Brain microvascular endothelial cell (primary cell): ENCODE data around the gene LDLRAD3.
A peak's percentile ranks its signal among the peaks of the same experiment; 100 is the strongest.

Experiments used
- DNase-seq: peaks from one replicate; pipeline ENCODE4 v3.0.0-alpha.2; 2020
- H3K27ac ChIP-seq: fragments of 250-450 bp; sonication (Bioruptor Pico); 2 replicates; pipeline ENCODE4 v1.5.1; 2020; ENCODE audit warnings: mild to moderate bottlenecking, moderate library complexity
- H3K27me3 ChIP-seq: fragments of 250-450 bp; sonication (Bioruptor Pico); replicated peaks from 2 replicates; pipeline ENCODE4 v1.5.1; 2020; ENCODE audit warnings: mild to moderate bottlenecking
- H3K36me3 ChIP-seq: fragments of 250-450 bp; sonication (Bioruptor Pico); replicated peaks from 2 replicates; pipeline ENCODE4 v1.5.1; 2020; ENCODE audit warnings: mild to moderate bottlenecking
- H3K4me3 ChIP-seq: 2 replicates; pipeline ENCODE4 v1.5.1; 2011; ENCODE audit warnings: low read depth, mild to moderate bottlenecking, control low read depth, low read length, moderate library complexity
- CTCF ChIP-seq: IDR thresholded peaks from 2 replicates; pipeline ENCODE4 v1.5.1; 2011; ENCODE audit warnings: low read depth, mild to moderate bottlenecking, moderate library complexity, low read length, control low read depth, inconsistent platforms; ENCODE audit errors: missing control alignments
- in situ Hi-C: cut with HindIII; loops from 2 replicates; pipeline ENCODE4 v1.10.0; 2017; ENCODE audit warnings: low sequenced_read_pairs, low pct_ligation_motif_present

Gene LDLRAD3

DNA sequence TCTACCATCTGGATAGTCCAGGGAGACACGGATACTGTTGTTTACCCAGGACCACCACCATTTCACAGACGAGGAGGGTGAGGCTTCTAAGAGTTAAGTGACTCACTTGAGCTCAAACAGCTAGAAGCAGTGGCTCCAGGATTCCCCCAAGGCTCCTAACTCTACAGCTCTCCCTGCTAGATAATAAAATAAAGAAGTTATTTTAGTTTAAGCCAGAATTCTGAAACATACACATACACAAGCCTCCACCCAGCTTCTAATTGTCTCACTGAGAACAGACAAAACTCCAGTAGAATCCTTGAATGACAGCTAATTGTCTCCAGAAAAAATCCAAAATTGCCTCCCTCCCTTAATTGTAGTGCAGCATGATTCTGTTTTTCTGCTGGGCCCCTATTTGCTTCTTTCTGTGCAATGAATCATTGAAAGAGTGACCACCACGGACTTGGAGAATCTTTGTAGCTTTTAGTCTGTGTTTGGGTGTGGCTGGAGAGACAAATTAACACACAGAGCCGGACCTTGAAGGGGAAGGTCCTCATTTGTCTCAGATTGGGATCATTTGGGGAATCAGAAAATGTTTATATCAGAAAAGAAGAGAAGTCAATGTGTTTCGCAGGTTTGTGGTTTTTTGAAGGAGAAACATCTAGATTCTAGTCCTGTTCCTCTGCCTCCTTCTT is 280.5 kb downstream of the LDLRAD3 start:
- no peak overlapping the region for H3K27ac ChIP-seq
- H3K4me3 ChIP-seq = no peak overlapping the region
- no peaks in the 10 kb centered on the region for H3K36me3 ChIP-seq
- TF ChIP-seq CTCF = no peak
- in situ Hi-C loops = no loop called here
- DNase-seq = no peak
- H3K27me3 ChIP-seq = no peaks in the 10 kb centered on the region

DNA sequence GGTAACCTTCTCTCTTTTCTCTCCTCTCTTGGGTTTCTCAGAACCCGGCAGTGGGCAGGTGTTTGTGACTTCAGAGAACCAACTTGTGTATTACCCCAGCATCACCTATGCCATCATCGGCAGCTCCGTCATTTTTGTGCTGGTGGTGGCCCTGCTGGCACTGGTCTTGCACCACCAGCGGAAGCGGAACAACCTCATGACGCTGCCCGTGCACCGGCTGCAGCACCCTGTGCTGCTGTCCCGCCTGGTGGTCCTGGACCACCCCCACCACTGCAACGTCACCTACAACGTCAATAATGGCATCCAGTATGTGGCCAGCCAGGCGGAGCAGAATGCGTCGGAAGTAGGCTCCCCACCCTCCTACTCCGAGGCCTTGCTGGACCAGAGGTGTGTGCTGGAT is 283.2 kb downstream of the LDLRAD3 start:
- H3K36me3 ChIP-seq = no peaks in the 10 kb centered on the region
- in situ Hi-C loops = no loop called here
- H3K4me3 ChIP-seq = no peak overlapping the region
- no peak for DNase-seq
- H3K27ac ChIP-seq = no peak overlapping the region
- no peaks in the 10 kb centered on the region for H3K27me3 ChIP-seq
- no peak for TF ChIP-seq CTCF

- no peak overlapping the region for H3K27ac ChIP-seq
- DNase-seq = no peak
- H3K4me3 ChIP-seq = no peak overlapping the region
- in situ Hi-C loops = no loop called here
- no peaks in the 10 kb centered on the region for H3K27me3 ChIP-seq
- H3K36me3 ChIP-seq = no peaks in the 10 kb centered on the region
- no peak for TF ChIP-seq CTCF
Measured at GRCh38 chr11:36228689-36229088, 284.8 kb downstream of the LDLRAD3 start.

- in situ Hi-C loops = no loop called here
- Histone ChIP-seq H3K27me3 (no peaks in the 10 kb centered on the region), H3K27ac (no peak overlapping the region)
Measured at GRCh38 chr11:36229091-36229705, 285.3 kb downstream of the LDLRAD3 start.

GRCh38 chr11:36230779-36231699 is 287.2 kb downstream of the LDLRAD3 start:
- in situ Hi-C loops = no loop called here

More at GRCh38 chr11:36229091-36229705, 285.3 kb downstream of the LDLRAD3 start:
- Histone ChIP-seq H3K4me3 (no peak overlapping the region), H3K36me3 (no peaks in the 10 kb centered on the region)
- TF ChIP-seq CTCF = no peak
- DNase-seq = no peak

More at GRCh38 chr11:36230779-36231699, 287.2 kb downstream of the LDLRAD3 start:
- Histone ChIP-seq H3K36me3 (no peaks in the 10 kb centered on the region), H3K4me3 (no peak overlapping the region), H3K27ac (no peak overlapping the region), H3K27me3 (no peaks in the 10 kb centered on the region)
- peak; percentile 36 for DNase-seq
- no peak for TF ChIP-seq CTCF
